ENCODE results near the gene ZNF346. TPM values are rescaled to one million over a fixed set of nuclear protein-coding genes. Genes with fewer than 3 reads are reported as not detected.

ZNF346 gene
- total RNA-seq = 10.7 and 19.9 TPM in 2 replicates

GRCh38 chr5:177022386-177023302 lies at the start of gene ZNF346:
Gene ZNF346 (plus strand): TSS chr5:177022696. CDS start chr5:177022739, 43 bp downstream.

GRCh38 chr5:177006265-177006972 lies 16.1 kb upstream of the ZNF346 start, which contains the start of gene UIMC1:
Gene UIMC1 (minus strand): TSS chr5:177006779. CDS start chr5:176982615, 24,164 bp downstream.

GRCh38 chr5:177086654-177087397 lies 64.3 kb downstream of the ZNF346 start, which contains the start of gene FGFR4:
Gene FGFR4 (plus strand): TSS chr5:177086915. CDS start chr5:177089603, 2,688 bp downstream.

Other genes starting within 250 kb of the ZNF346 start
- gene UNC5A, start 212.1 kb upstream of the ZNF346 start, total RNA-seq = 0.54 and 0.97 TPM in 2 replicates
- gene HK3, start 123.3 kb upstream of the ZNF346 start, total RNA-seq = 0.65 TPM in 1 of 2 replicates, not detected in the other
- gene UIMC1, start 15.9 kb upstream of the ZNF346 start, total RNA-seq = 24.9 and 27.4 TPM in 2 replicates
- 16.4 and 19.8 TPM in 2 replicates for gene FGFR4, start 64.2 kb downstream of the ZNF346 start, total RNA-seq
- gene NSD1, start 111.1 kb downstream of the ZNF346 start, total RNA-seq = 11.6 and 17.2 TPM in 2 replicates

All from cardiac atrium fibroblast (primary cell).